Measurements from ENCODE around the gene SOX1.

The SOX1 gene

GRCh38 chr13:112114391-112114790 is 47.4 kb downstream of the SOX1 start:
- H4K20me1 ChIP-seq: no peaks in the 10 kb centered on the region
- H3K36me3 ChIP-seq: no peaks in the 10 kb centered on the region
- H3K9ac ChIP-seq: no peak overlapping the region
- H3K27ac ChIP-seq: no peak overlapping the region
- no peak for TF ChIP-seq Cebpa-rat (IDR thresholded peaks at IDR 0.05)
- H3K9me3 ChIP-seq: no peaks in the 10 kb centered on the region
- no peak overlapping the region for H3K4me3 ChIP-seq
- H3K27me3 ChIP-seq: no peaks in the 10 kb centered on the region
- no peak overlapping the region for H3K4me2 ChIP-seq
- H3K4me1 ChIP-seq: peaks cover 13% of the 10 kb centered on the region; the same call in 1 of the 2 replicates

- Histone ChIP-seq H3K27ac (no peak overlapping the region), H3K4me1 (peaks cover 13% of the 10 kb centered on the region; the same call in 1 of the 2 replicates), H3K27me3 (no peaks in the 10 kb centered on the region), H3K9ac (no peak overlapping the region), H3K9me3 (no peaks in the 10 kb centered on the region), H3K36me3 (no peaks in the 10 kb centered on the region), H3K4me3 (no peak overlapping the region), H4K20me1 (no peaks in the 10 kb centered on the region), H3K4me2 (no peak overlapping the region)
- TF ChIP-seq Cebpa-rat (IDR thresholded peaks at IDR 0.05): no peak
These were observed 48.6 kb downstream of the SOX1 start for GRCh38 chr13:112115403-112116091.

- Histone ChIP-seq H3K27ac (no peak overlapping the region), H3K9ac (no peak overlapping the region), H3K36me3 (no peaks in the 10 kb centered on the region), H3K9me3 (no peaks in the 10 kb centered on the region), H3K27me3 (no peaks in the 10 kb centered on the region), H3K4me3 (no peak overlapping the region), H3K4me1 (peaks cover 13% of the 10 kb centered on the region; the same call in 1 of the 2 replicates), H3K4me2 (no peak overlapping the region), H4K20me1 (no peaks in the 10 kb centered on the region)
- no peak for TF ChIP-seq Cebpa-rat (IDR thresholded peaks at IDR 0.05)
These were observed 49.4 kb downstream of the SOX1 start for GRCh38 chr13:112116187-112116950.

- no peaks in the 10 kb centered on the region for H3K9me3 ChIP-seq
- no peaks in the 10 kb centered on the region for H3K27me3 ChIP-seq
- H3K9ac ChIP-seq: no peak overlapping the region
- no peaks in the 10 kb centered on the region for H4K20me1 ChIP-seq
- H3K4me2 ChIP-seq: no peak overlapping the region
- no peak overlapping the region for H3K4me3 ChIP-seq
- peaks cover 13% of the 10 kb centered on the region; the same call in 1 of the 2 replicates for H3K4me1 ChIP-seq
- no peaks in the 10 kb centered on the region for H3K36me3 ChIP-seq
- no peak for TF ChIP-seq Cebpa-rat (IDR thresholded peaks at IDR 0.05)
- H3K27ac ChIP-seq: no peak overlapping the region
These were observed 50.5 kb downstream of the SOX1 start for GRCh38 chr13:112117258-112117954.

GRCh38 chr13:112117955-112118302 is 51.0 kb downstream of the SOX1 start:
- no peak overlapping the region for H3K4me2 ChIP-seq
- H4K20me1 ChIP-seq: no peaks in the 10 kb centered on the region
- no peaks in the 10 kb centered on the region for H3K27me3 ChIP-seq
- peaks cover 13% of the 10 kb centered on the region; the same call in 1 of the 2 replicates for H3K4me1 ChIP-seq
- no peak overlapping the region for H3K9ac ChIP-seq
- H3K27ac ChIP-seq: no peak overlapping the region
- H3K9me3 ChIP-seq: no peaks in the 10 kb centered on the region
- TF ChIP-seq Cebpa-rat (IDR thresholded peaks at IDR 0.05): no peak
- no peak overlapping the region for H3K4me3 ChIP-seq
- no peaks in the 10 kb centered on the region for H3K36me3 ChIP-seq

GRCh38 chr13:112118451-112119064 is 51.6 kb downstream of the SOX1 start:
- H3K4me3 ChIP-seq: no peak overlapping the region
- no peaks in the 10 kb centered on the region for H3K27me3 ChIP-seq
- no peak overlapping the region for H3K9ac ChIP-seq
- H3K4me2 ChIP-seq: no peak overlapping the region
- H3K36me3 ChIP-seq: no peaks in the 10 kb centered on the region
- no peak overlapping the region for H3K27ac ChIP-seq
- no peak for TF ChIP-seq Cebpa-rat (IDR thresholded peaks at IDR 0.05)
- H3K4me1 ChIP-seq: peaks cover 13% of the 10 kb centered on the region; the same call in 1 of the 2 replicates
- H4K20me1 ChIP-seq: no peaks in the 10 kb centered on the region
- H3K9me3 ChIP-seq: no peaks in the 10 kb centered on the region

- H4K20me1 ChIP-seq: no peaks in the 10 kb centered on the region
- no peaks in the 10 kb centered on the region for H3K9me3 ChIP-seq
- no peak overlapping the region for H3K4me2 ChIP-seq
- no peaks in the 10 kb centered on the region for H3K27me3 ChIP-seq
- no peaks in the 10 kb centered on the region for H3K36me3 ChIP-seq
- H3K4me3 ChIP-seq: no peak overlapping the region
- no peak overlapping the region for H3K9ac ChIP-seq
- H3K27ac ChIP-seq: no peak overlapping the region
- peaks cover 6% of the 10 kb centered on the region; the same call in 1 of the 2 replicates for H3K4me1 ChIP-seq
- TF ChIP-seq Cebpa-rat (IDR thresholded peaks at IDR 0.05): no peak
These were observed 52.5 kb downstream of the SOX1 start for GRCh38 chr13:112119192-112120030.

GRCh38 chr13:112120031-112120373 is 53.1 kb downstream of the SOX1 start:
- no peaks in the 10 kb centered on the region for H4K20me1 ChIP-seq
- no peak overlapping the region for H3K9ac ChIP-seq
- no peak overlapping the region for H3K27ac ChIP-seq
- H3K27me3 ChIP-seq: no peaks in the 10 kb centered on the region
- TF ChIP-seq Cebpa-rat (IDR thresholded peaks at IDR 0.05): no peak
- H3K36me3 ChIP-seq: no peaks in the 10 kb centered on the region
- H3K4me1 ChIP-seq: 0 out of 2 replicates have a peak, but pooled peaks cover 5% of the 10 kb centered on the region
- H3K4me2 ChIP-seq: no peak overlapping the region
- H3K9me3 ChIP-seq: no peaks in the 10 kb centered on the region
- no peak overlapping the region for H3K4me3 ChIP-seq
